Measurements from ENCODE around the gene CCL13.

- no peak for TF ChIP-seq GATA3 (IDR thresholded peaks at IDR 0.05; ENCODE audit: low read depth, low read length)
- no peak for TF ChIP-seq GATA2 (IDR thresholded peaks at IDR 0.05; ENCODE audit: low read depth, low read length)
Observed at GRCh38 chr17:34382621-34383124, 26.4 kb downstream of the CCL13 start.

Measured in SH-SY5Y (cell line).